HK-2 (cell line): Measurements from ENCODE around the gene SFMBT1.
"Not testable (repeated sequence)": the region's sequence is repeated elsewhere in the genome, so short reads cannot be mapped to it uniquely, and the experiment has no call there.

Source experiments
- DNase-seq: peaks from one replicate; pipeline ENCODE4 v3.0.0-alpha.2; 2018; ENCODE audit not compliant: unreplicated experiment

The SFMBT1 gene

DNA sequence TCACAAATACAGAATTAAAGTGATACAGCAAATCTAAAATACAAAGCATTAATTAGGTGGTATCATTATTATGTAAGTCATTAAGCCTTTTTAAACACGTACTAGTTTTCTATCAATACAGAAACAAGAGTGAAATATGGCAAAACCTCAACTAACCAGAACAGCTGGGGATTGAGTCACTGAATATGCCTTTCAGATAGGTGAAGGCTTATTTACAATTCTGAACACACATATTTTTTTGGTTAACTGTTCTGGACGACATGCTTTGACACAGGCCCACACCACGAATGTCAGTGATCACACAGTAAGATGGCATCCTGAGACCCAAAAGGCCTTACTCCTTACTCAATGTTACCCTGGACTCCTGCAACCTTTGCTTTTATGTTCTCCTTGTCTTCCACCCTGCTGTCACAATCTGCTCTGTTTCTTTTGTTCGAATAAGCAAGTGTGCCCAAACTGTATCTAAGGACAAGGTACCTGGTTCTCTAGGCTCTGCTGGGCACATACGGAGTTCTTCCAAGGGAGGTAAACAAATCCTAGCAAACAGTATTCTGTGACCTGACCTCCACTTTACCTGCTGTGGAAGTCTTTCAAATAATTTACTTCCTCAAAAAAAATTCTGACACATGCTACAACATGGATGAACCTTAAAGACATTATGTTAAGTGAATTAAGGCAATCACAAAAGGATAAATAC, 7.0 kb downstream of the SFMBT1 start:
- no peak for DNase-seq

DNA sequence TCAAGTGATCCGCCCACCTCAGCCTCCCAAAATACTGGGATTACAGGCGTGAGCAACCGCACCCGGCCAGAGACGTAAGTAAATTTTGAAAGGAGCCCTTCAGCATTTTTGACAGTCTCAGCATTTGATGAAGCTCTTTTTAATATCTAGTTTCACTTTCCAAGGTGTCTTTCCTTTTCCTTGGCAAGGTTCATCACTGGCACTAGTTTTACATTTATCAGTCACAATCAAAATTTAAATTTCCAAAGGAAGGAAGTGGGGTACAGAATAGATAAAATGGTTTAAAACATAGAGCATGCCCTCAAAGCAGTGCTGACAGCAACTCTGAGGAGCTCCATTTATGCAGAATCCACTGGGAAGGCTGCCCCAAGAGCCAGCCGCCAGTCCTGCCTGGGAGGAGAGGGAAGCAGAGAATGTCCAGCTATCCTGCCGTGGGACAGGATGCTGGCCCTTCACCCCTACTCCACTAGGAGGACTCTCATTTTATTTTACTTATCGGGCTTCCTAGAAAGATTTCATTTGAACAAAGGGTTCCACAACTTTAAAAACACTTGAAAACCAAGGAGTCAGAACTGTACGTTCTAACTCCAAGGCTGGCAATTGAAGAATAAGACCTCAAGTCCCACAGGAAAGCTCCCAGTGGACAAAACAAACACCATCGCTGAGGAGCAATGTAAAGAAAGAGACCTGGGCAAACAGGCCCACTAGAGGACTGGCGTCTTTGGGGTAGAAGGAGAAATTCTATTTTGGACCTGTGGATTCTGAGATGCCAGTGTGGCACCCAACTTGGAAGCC, 9.9 kb downstream of the SFMBT1 start:
- no peak for DNase-seq

DNA sequence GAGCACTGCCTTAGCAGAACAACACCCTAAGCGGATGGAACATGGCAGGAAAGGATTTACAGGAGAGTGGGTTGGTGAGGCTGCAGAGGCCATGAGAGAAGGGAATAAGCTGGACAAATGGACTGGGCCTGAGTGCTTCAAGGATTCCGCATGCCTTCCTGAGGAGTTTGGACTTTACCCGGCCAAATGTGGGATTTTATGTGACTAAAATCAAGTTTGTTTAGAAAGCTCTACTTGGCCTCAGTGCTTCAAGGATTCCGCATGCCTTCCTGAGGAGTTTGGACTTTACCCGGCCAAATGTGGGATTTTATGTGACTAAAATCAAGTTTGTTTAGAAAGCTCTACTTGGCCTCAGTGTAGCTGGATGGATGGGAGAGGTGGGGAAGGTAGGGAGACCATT, 10.9 kb downstream of the SFMBT1 start:
- DNase-seq, result not testable (repeated sequence)

DNA sequence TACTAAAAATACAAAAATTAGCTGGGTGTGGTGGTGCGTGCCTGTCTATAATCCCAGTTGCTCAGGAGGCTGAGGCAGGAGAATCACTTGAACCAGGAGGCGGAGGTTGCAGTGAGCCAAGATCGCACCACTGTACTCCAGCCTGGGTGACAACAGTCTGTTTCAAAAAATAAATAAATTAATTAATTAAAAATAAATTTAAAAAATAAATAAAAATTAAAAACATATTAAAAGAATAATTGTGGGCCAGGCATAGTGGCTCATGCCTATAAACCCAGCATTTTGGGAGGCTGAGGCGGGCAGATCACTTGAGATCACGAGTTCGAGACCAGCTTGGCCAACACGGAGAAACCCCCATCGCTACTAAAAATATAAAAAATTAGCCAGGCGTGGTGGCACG, 11.5 kb downstream of the SFMBT1 start:
- DNase-seq, result not testable (repeated sequence)

DNA sequence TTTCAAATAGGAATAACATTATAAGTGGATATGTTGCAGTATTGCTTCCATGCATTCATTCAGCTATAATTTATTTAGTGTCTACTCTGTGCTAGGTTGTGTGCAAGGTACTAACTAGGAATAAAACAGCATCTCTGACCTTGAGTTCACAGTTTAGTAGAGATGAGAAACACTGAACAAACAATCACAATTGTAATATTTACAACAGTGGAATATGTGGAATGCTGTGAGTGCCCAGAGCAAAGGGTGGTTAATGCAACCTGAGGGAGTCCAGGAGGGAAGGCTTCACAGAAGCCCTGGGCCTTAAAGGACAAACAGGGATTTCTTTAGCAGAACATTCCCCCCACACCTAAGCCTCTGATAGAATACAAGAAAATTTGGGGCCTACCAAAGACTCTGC, 13.3 kb downstream of the SFMBT1 start:
- no peak for DNase-seq

DNA sequence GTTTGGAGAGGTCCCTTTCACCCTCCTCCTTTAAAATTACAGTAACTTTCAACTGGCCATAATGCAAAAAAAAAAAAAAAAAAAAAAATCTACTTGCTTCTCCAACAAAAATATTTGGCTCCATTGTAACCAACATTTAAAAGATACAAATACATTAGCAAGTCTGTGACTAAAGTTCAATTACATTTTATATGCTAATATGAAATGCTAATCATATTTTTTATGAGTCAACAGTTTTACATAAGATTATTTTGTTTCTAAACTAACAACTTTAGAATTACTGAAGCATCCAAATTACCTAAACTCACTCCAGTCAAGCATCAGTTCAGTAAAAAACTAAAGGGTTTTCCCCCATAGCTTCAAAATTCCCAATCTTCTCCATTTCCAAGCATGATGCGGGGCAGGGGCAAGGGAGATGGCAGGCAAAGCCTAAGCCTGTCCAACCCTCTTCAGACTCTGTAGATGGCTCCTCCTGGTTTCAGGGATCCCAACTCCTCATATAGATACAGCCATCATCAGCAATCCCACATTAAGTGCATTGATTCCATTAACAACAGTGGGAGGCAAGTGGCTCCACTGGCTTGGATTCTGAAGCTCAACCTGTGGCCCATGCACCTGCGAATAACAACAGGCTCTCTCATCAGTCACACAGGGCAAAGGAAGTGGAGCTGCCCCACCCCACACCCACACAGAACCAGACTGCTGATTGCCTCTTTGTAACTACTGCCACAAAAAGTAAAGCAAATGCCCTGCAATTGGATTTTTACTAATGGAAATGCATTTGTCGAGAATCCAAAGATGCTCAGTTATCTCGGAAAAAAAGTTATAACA, 15.0 kb downstream of the SFMBT1 start:
- DNase-seq, result no peak

DNA sequence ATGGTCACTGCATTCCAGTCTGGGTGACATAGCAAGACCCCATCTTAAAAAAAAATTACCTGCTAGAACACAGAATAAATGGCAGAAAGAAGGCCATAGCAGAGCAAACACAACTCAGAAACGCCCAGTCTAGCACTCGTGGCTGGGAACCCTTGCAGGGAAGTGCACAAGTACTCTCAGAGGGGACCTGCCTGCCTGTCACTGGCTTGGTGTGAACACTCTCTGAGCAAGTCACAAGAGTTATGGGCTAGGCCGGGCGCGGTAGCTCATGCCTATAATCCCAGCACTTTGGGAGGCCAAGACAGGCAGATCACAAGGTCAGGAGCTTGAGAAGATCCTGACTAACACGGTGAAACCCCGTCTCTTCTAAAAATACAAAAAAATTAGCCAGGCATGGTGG, 17.2 kb downstream of the SFMBT1 start:
- DNase-seq, result no peak

DNA sequence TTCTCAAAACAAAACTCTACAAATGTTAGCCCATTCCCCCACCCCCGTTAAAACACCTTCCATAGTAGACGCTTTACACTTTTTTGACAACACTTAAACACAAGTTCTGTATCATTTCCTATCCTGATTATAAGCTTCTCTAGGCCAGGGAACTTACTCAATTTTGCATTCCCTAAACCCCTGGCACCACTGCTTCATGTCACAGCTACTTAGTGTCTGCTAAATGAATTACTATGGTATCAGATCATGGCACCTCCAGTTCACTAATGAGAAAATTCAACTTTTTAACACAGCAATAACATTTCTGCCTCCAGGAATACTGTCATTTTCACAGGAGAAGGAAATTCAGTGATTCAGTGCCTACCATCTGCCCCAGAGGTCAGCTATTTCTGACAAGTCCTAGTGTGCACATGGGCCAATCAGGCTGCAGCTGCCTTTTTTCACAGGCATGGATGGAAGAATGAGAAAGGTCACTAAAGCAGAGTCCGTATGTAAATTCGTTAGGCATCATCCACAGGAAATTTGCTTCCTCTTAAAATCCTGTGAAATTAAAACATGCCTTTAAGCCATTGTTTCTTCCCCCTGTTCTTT, 18.5 kb downstream of the SFMBT1 start:
- DNase-seq, result no peak

DNA sequence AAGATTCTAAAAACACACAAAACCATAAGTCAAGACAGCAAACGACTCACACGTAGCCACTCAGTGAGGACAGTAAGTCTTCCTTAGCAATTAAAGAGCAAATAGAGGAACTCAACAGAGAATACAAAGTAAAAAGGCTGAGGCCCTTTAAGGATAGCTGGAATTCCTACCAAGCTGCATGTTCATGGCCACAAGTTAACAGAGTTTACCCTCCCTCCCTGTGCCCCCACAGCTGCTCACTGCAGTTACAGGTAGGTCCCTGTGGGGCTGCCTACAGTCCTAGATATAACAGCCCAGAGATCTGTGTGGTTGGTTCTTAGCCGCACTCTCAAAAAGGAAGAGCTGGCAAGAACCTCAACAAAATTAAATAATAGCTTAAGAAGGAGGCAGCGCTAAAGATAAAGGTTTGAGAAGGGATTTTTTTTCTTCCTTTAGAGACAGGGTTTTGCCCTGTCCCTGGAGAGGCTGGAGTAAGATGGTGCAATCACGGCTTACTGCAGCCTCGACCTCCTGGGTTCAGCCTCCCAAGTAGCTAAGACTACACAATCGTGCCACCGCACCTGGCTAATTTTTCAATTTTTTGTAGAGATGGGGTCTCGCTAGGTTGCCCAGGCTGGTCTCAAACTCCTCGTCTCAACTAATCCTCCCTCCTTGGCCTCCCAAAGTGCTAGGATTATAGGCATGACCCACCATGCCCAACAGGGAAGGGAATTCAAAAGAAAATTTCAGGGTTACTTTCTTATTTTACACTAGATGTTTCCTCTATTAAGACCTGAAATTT, 19.3 kb downstream of the SFMBT1 start:
- no peak for DNase-seq

DNA sequence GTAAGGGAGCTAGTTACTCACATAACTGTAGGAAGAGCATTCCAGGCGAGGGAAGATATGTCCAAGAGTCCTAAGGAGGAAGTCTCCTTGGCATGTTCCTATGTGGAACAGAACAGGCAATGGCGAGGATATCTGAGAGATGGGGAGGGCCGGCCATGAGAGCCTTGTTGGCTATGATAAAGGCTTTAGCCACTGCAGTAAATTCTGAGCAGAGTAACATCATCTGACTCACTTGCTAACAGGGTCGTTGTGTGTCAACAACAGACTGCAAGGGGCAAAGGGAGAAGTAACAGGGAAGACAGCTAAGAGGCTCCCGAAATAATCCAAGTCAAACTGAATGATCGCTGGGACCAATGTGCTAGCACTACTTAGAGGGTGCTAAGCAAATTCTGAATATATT, 21.6 kb downstream of the SFMBT1 start:
- no peak for DNase-seq

DNA sequence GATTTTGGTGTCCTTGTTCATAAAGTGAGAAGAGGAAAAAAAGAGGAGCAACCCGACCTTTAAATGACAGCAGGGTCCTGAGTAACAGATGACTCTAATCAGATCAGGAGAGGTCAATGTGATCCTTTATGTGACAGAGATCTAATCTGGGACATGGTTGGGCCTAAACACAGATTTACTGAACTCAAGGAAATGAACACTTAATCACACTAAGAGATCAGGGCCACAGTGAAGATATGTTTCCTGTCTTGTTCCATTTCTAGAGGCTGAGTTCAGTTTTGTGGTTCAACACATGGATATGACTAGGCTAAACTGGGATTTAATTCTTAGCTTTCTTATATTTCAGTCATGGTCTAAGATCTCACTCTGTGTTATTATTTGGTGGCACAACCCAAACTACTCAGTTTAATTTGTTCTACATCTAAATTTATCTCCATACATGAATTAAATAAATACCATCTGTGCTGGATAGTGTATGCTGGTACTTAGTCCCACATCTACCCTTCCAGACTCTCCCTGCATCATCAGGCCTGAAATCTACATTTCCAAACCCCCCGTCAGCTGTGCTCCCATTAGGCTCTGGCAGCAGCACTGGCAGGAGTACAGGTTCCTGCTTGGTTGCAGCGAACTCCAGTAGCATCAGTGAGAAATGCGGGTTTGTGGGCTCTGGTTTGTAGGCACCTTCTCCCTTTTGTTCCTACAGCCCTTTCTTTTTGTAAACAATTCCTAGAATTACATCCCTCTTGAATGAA, 22.6 kb downstream of the SFMBT1 start:
- DNase-seq, result no peak

DNA sequence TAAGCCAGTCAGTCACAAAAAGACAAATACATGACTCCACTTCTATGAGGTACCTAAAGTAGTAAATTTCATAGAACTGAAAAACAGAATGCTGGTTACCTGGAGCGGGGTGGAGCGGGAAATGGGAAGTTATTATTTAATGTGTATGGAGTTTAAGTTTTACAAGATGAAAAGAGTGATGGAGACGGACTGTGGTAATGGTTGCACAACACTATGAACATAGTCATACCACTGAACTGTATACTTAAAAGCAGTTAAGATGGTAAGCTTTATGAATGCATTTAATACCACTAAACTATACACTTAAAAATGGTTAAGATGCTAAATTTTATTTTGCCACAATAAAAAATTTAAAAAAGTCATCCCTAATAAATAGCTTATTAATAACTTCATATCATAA, 23.2 kb downstream of the SFMBT1 start:
- no peak for DNase-seq

DNA sequence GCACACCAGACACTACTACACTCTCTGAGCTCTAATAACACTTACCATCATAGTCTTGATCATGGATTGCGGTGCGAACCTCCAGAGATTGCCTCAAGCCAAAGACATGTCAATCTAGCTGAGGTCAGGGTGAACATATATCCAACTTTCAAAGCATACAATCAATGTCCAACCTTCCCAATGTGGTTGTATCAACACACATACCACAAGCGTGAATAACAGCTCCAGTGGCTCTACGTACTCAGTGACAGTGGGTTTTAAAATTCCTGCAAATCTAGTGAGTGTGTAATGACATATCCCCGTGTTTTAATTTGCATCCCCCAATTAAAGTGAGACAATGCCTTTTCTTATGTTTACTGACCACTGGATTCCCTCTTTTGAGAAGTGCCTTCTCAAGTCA, 29.6 kb downstream of the SFMBT1 start:
- DNase-seq, result no peak

DNA sequence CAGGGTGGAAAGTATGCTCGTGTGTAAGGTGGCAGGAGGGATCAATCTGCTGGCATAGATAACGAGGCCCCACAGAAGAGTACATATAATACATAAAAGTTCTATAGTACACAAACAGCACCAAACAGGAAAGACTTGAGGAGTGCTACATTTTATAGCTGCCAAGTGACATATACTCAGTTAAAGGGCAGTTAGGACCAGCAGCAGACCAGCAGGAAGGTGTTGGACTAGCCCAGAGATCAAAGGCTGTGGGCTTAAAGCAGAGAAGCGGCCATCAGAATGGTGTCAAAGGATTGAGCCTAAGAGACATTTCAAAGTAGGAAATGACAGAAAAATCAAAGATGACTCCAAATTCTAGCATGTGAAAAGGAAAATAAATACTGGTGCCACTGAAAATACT, 34.5 kb downstream of the SFMBT1 start:
- DNase-seq, result no peak

DNA sequence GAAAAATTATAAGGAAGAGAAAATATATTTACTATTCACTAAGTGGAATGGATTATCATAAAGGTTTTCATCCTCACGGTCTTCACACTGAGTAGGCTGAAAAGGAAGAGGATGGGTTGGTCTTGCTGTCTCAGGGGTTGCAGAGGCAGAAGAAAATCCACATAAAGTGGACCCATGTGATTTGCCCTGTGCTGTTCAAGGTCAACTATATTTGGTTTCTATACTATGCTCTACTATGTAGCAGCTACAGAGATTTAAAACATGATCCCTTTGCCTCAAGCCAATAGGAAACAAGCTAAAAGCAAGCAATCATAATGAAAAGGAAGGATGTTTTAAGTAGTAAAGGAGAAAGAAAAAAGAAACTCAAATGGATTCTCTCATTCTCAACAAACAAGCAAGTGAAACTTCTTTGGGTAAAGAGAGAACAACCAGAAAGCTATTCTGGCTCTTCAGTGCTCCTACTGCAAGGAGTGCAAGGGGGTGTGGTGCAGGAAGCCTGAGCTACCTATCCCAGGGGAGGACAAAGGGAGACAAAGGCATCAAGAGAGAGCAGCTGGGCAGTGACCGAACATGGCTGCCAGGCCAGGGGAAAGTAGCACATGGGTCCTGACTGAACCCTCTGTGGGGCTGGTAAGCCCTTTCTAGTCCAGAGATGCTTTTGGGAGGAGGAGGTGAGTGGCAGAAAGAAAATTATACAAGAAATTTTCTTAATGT, 35.9 kb downstream of the SFMBT1 start:
- DNase-seq, result no peak

DNA sequence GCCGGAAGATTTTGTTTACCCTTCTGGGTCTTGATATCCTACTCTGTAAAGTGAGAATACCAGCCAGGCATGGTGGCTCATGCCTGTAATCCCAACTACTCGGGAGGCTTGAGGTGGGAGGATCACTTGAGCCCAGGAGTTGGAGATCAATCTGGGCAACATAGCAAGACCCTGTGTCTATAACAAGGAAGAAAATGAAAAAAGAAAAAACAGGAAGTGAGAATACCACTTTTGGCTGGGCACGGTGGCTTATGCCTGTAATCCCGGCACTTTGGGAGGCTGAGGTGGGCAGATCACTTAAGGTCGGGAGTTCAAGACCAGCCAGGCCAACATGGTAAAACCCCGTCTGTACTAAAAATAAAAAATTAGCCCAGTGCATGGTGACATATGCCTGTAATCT, 36.9 kb downstream of the SFMBT1 start:
- no peak for DNase-seq

DNA sequence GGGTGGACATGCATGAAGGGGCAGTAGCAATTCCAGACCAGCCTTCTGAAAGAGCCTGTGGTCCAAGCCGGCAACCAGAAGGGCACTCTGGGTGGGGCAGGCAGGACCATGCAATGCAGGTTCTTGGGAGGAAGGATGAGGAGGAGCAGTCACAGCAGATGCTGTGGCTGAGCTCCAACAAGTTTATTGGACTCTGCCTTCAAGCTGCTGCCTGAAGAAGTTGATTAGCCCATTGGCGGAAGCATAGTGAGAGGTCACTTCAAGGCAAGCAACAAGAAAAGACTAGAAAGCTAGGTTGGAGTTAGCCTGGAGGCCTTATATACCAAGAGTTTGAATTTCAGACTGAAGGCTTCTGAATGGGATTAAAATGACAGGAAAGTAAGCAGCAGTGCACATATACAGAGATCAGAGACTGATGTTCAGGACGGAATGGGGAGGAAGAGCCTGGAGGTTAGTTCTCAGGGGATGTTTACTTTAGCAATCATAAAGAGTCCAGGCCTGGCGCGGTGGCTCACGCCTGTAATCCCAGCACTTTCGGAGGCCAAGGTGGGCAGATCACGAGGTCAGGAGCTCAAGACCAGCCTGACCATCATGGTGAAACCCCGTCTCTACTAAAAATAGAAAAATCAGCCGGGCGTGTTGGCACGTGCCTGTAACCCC, 39.9 kb downstream of the SFMBT1 start:
- no peak for DNase-seq

DNA sequence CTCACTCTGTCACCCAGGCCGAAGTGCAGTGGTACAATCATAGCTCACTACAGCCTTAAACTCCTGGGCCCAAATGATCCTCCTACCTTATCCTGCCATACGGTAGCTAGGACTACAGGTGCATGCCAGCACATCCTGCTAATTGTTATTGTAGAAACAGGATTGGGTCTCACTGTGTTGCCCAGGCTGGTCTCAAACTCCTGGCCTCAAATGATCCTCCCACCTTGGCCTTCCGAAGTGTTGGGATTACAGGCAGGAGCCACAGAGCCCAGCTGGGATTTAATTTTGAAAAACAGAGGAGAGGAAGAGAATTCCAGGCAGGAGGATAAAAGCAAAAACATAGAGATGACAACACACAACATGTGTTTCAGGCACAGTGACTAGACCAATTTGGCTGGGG, 40.5 kb downstream of the SFMBT1 start:
- no peak for DNase-seq

DNA sequence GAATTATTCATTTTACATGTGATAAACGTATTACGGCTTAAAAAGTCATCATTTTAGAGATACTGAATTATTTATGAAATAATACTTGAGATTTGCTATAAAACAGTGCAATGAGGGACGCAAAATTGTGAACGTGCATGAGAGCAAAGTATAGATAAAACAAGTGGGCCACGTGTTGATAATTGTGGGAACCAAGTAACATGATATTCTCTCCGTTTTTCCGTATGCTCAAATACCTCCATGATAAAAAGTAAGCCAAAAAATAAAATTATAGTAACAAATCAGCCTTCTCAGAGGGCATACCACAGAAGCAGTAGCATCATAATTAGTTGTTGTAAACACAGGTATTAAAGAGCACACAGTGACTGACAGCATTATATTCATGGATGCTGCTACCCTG, 42.6 kb downstream of the SFMBT1 start:
- no peak for DNase-seq
